Prostate gland (tissue), 2 donors: Measurements from ENCODE around the gene SMIM36. TPM values are rescaled to one million over a fixed set of nuclear protein-coding genes. Genes with fewer than 3 reads are reported as not detected.

Experiments
- DNase-seq: peaks from one replicate; pipeline ENCODE4 v3.0.0-alpha.2; 2019; ENCODE audit warnings: low spot score
- H3K27ac ChIP-seq, 2 donors: fragments of 200-600 bp; sonication (generic); 2 replicates each; pipeline ENCODE4 v1.5.1; 2017 to 2019
- H3K27me3 ChIP-seq: fragments of 200-600 bp; sonication (generic); replicated peaks from 2 replicates; pipeline ENCODE4 v1.5.1; 2019; ENCODE audit not compliant: insufficient read depth
- H3K36me3 ChIP-seq, 2 donors: fragments of 200-600 bp; sonication (generic); 1 replicate in 1 of 2; 2 replicates in 1 of 2; pipeline versions ENCODE4 v1.5.1 to v1.8.1; 2017 to 2019
- H3K4me1 ChIP-seq: fragments of 200-600 bp; sonication (generic); replicated peaks from 2 replicates; pipeline ENCODE4 v1.5.1; 2019
- H3K4me3 ChIP-seq, 2 donors: fragments of 200-600 bp; sonication (generic); 2 replicates each; pipeline ENCODE4 v1.5.1; 2017 to 2019
- H3K9me3 ChIP-seq: fragments of 200-600 bp; sonication (generic); 2 replicates; pipeline ENCODE4 v1.5.1; 2017
- POLR2A ChIP-seq: fragments of 450-650 bp; IDR thresholded peaks from one replicate; pipeline ENCODE4 v1.6.1; 2016; ENCODE audit warnings: antibody characterized with exemption, mild to moderate bottlenecking
- POLR2AphosphoS5 ChIP-seq: sonication (generic); formaldehyde crosslinking; IDR thresholded peaks from one replicate; pipeline ENCODE4 v1.6.1; 2017; ENCODE audit warnings: antibody characterized with exemption
- WGBS: methylation state at CpG from one replicate; pipeline ENCODE4 v1.1.5; 2018; 5-methylcytosine and 5-hydroxymethylcytosine counted together
- intact Hi-C: fragments of 100-400 bp; cut with DNase I; formaldehyde crosslinking; loops from one replicate; pipeline ENCODE4 v1.14.2; 2022
- total RNA-seq, 2 donors: library from RNA; depleted of rRNA; stranded (reverse); fragments of >200 nt; gene quantifications; one replicate each; pipeline ENCODE4 v1.1.0, GENCODE V29; 2016
- TF ChIP-seq, protein P1 (sequence below), 4 experiments: fragments of 200-600 bp in 2 of 4; fragments of 450-650 bp in 2 of 4; sonication (generic) in 2 of 4; IDR thresholded peaks; 1 replicate in 3 of 4; 2 replicates in 1 of 4; pipeline ENCODE4 v1.5.1; 2016 to 2019; ENCODE audit warnings: antibody characterized with exemption in 4 of 4, mild to moderate bottlenecking in 2 of 4, moderate library complexity in 2 of 4

SMIM36 gene
- total RNA-seq, 2 donors from 2014 or later, result not detected

- no peak for DNase-seq
- intact Hi-C loops, result no loop called here
- Histone ChIP-seq H3K4me1 (no peaks in the 10 kb centered on the region), H3K36me3 (no peaks in the 10 kb centered on the region), H3K27me3 (no peaks in the 10 kb centered on the region), H3K27ac (no peak overlapping the region), H3K9me3 (no peaks in the 10 kb centered on the region), H3K4me3 (no peak overlapping the region)
- WGBS, result 25% methylated on average over 6 of the region's 6 CpGs
- TF ChIP-seq POLR2A (no peak), POLR2AphosphoS5 (no peak)
- TF ChIP-seq, protein P1, sequence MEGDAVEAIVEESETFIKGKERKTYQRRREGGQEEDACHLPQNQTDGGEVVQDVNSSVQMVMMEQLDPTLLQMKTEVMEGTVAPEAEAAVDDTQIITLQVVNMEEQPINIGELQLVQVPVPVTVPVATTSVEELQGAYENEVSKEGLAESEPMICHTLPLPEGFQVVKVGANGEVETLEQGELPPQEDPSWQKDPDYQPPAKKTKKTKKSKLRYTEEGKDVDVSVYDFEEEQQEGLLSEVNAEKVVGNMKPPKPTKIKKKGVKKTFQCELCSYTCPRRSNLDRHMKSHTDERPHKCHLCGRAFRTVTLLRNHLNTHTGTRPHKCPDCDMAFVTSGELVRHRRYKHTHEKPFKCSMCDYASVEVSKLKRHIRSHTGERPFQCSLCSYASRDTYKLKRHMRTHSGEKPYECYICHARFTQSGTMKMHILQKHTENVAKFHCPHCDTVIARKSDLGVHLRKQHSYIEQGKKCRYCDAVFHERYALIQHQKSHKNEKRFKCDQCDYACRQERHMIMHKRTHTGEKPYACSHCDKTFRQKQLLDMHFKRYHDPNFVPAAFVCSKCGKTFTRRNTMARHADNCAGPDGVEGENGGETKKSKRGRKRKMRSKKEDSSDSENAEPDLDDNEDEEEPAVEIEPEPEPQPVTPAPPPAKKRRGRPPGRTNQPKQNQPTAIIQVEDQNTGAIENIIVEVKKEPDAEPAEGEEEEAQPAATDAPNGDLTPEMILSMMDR (IDR thresholded peaks at IDR 0.05), result no peak
Observed at GRCh38 chr17:55453839-55454557, 57.3 kb downstream of the SMIM36 start.

DNA sequence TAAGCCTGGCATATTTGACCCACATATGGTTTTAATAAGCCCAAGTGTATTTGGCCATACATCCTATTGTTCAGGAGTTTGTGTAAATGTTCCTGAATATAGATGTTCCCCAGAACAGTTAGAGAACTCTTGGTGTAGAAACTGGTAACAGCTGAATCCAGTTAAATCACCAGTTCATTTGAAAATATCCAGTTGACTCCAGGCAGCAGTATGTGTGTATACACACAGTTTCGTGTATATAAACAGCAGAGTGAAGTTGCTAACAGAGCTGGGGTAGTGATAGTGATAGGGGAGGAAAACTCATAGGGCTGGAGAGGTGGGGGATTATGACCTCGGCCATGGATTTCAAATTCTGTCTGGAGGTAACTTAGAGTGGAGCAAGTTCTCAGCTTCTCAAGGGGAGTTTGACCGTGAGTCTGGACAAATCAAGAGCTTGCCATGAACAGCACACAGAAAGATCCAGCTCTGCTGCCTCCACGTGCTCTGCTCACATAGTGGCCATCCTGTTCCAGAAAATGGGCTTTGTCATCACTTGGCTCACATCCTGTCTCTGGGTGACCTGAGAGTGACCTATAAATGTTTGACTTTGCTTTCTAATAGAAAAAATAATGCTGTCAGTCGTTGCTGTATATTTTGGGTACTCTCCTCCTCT lies 59.0 kb downstream of the SMIM36 start:
- intact Hi-C loops, result no loop called here

DNA sequence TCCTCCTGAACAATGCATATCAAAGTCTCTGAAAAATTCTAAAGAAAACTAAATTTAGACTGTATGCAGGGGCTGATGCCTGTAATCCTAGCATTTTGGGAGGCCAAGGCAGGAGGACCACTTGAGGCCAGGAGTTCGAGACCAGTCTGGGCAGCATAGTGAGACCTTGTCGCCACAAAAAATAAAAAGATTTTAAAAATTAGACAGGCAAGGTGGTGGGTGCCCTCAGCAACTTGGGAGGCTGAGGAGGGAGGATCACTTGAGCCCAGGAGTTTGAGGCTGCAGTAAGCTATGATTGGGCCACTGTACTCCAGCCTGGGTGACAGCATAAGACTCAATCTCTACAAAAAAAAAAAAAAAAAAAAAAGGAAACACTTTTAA lies 59.5 kb downstream of the SMIM36 start:
- 98% methylated on average over 2 of the region's 2 CpGs for WGBS
- intact Hi-C loops, result no loop called here
- no peaks in the 10 kb centered on the region for H3K36me3 ChIP-seq
- no peak overlapping the region for H3K4me3 ChIP-seq
- H3K9me3 ChIP-seq, result no peaks in the 10 kb centered on the region
- H3K27me3 ChIP-seq, result no peaks in the 10 kb centered on the region
- TF ChIP-seq POLR2A, result no peak
- TF ChIP-seq, protein P1 (IDR thresholded peaks at IDR 0.05), result no peak
- no peak for TF ChIP-seq POLR2AphosphoS5
- H3K4me1 ChIP-seq, result no peaks in the 10 kb centered on the region
- DNase-seq, result no peak
- peak overlapping the region in 1 of 2 donors; percentile 3 for H3K27ac ChIP-seq

More for the DNA sequence above, 59.0 kb downstream of the SMIM36 start:
- Histone ChIP-seq H3K27ac (peak overlapping the region in 1 of 2 donors; percentile 43), H3K9me3 (no peaks in the 10 kb centered on the region), H3K36me3 (no peaks in the 10 kb centered on the region), H3K4me3 (no peak overlapping the region), H3K4me1 (no peaks in the 10 kb centered on the region), H3K27me3 (no peaks in the 10 kb centered on the region)
- peak; percentile 47 for TF ChIP-seq POLR2AphosphoS5
- TF ChIP-seq, protein P1 (IDR thresholded peaks at IDR 0.05), result no peak
- no peak for TF ChIP-seq POLR2A
- peak; percentile 15 for DNase-seq
- 33% methylated on average over 5 of the region's 5 CpGs for WGBS

GRCh38 chr17:55451203-55451641 lies 60.0 kb downstream of the SMIM36 start:
- H3K27me3 ChIP-seq, result no peaks in the 10 kb centered on the region
- H3K27ac ChIP-seq, result peak overlapping the region in 1 of 2 donors; percentile 3
- intact Hi-C loops, result no loop called here
- WGBS, result 81% methylated on average over 1 of the region's 1 CpG
- H3K4me3 ChIP-seq, result no peak overlapping the region
- H3K36me3 ChIP-seq, result no peaks in the 10 kb centered on the region
- H3K9me3 ChIP-seq, result no peaks in the 10 kb centered on the region
- TF ChIP-seq, protein P1 (IDR thresholded peaks at IDR 0.05), result no peak
- TF ChIP-seq POLR2AphosphoS5, result no peak
- no peak for TF ChIP-seq POLR2A
- DNase-seq, result no peak
- no peaks in the 10 kb centered on the region for H3K4me1 ChIP-seq
